ENCODE measurements around the gene PLCB2. TPM values are rescaled to one million over a fixed set of nuclear protein-coding genes. Genes with fewer than 3 reads are reported as not detected.
A peak's percentile ranks its signal among the peaks of the same experiment; 100 is the strongest.

The PLCB2 gene
- total RNA-seq, 5 donors from 2014 or later (not counting 1 experiment from before 2014, with no cell fraction given): 242 to 293 (median 245) TPM

DNA sequence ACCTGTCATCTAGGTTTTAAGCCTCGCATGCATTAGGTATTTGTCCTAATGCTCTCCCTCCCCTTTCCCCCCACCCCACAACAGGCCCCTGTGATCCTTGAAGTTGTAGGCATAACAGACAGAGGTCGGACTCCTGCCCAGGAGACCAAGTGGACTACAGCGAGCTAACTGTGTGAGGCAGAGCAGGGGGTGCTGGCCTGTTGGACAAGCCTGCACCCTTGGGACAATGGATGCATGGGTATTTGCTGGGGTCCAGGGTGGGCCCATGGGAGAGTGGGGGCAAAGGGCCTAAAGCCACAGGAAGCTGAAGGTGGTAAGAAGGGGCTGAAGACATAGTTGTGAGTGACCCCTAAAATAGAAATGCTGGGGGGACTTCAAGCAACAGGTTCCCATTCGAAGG lies 2.5 kb downstream of the PLCB2 start:
- H3K27ac ChIP-seq (ENCODE audit: low read length): no peak overlapping the region
- DNase-seq: no peak
- ChIA-PET POLR2A (no interaction called here), CTCF (interaction anchor here (0.7 to 1.6 kb wide), 5 partner anchors 15 to 143 kb away, joined by 3 to 6 read pairs (median 3); no protein-coding TSS in a partner anchor)
- no peak overlapping the region for H3K4me3 ChIP-seq (ENCODE audit: control insufficient read depth in 1 of 2, extremely low read depth in 1 of 2, low read length in 1 of 2)
- no peaks in the 10 kb centered on the region for H3K27me3 ChIP-seq (replicated peaks in 1 of 2; ENCODE audit: control insufficient read depth in 2 of 2, extremely low read depth in 1 of 2, insufficient read depth in 2 of 2, low read length in 1 of 2)
- peaks cover 43 to 54% (median 52%) of the 10 kb centered on the region in 3 donors for H3K4me1 Mint-ChIP-seq
- no peak for ATAC-seq (replicated peaks in 1 of 4)
- H3K36me3 Mint-ChIP-seq: peaks cover 34% of the 10 kb centered on the region
- peaks cover 18 to 42% of the 10 kb centered on the region in 2 donors for H3K36me3 ChIP-seq (ENCODE audit: control insufficient read depth in 2 of 2, extremely low read depth in 1 of 2, insufficient read depth in 1 of 2, low read length in 1 of 2)
- no peaks in the 10 kb centered on the region for H3K27me3 Mint-ChIP-seq
- H3K27ac Mint-ChIP-seq: peak overlapping the region in 1 of 2 donors; percentile 34
- peaks cover 7 to 52% of the 10 kb centered on the region in 2 experiments for H3K4me1 ChIP-seq (ENCODE audit: control insufficient read depth in 1 of 2, extremely low read depth in 1 of 2, insufficient read depth in 2 of 2, low read length in 2 of 2)
- H3K9me3 Mint-ChIP-seq: peaks cover 0 to 3% (median 0%) of the 10 kb centered on the region in 3 donors
- H3K4me3 Mint-ChIP-seq: peak overlapping the region in 1 of 3 donors; percentile 84
- peaks cover 2% of the 10 kb centered on the region for H3K9me3 ChIP-seq
- WGBS (ENCODE audit: insufficient coverage): 100% methylated on average over 2 of the region's 4 CpGs

DNA sequence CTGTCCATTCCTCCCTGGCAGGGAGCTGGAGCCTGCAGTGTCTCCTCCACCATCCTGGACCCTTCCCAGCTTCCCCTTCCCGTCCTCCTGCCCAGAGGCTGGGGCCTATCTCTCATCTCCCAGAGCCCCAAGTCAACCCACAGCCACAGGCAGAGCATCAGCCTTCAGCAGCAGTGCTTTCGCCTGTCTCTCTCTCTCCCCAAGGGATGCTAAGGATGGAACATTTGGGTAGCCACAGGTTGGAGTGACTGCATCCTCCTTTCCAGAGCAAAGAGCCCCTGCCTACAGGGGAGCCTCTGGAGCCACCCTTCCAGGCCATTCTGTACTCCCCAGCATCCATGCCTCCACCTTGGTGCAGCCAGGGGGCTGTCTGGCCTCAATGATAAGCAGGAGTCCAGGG lies 4.2 kb downstream of the PLCB2 start:
- H3K4me3 Mint-ChIP-seq: no peak overlapping the region
- POLR2A ChIA-PET: no interaction called here
- H3K36me3 ChIP-seq (ENCODE audit: control insufficient read depth in 2 of 2, extremely low read depth in 1 of 2, insufficient read depth in 1 of 2, low read length in 1 of 2): peaks cover 23 to 52% of the 10 kb centered on the region in 2 donors

DNA sequence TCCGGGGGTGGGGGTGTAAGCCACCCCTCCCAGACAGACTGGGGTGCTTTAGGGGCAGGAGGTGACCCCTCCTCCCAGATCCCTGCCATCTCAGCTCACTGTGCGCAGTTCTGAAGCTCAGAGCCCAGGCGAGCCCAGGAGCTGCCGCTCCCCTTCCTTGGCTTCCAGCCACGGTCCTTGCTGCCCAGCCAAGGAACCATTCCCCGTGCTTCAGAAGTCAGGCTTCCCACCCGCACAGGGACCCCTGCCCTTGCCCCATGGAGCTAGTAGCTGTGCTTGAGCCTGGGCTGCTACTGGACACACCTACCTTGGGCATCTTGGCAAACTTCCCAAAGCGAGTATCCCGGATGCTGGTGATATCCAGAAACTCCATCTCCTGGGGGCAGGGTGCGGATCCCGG lies 4.8 kb downstream of the PLCB2 start:
- no peaks in the 10 kb centered on the region for H3K27me3 Mint-ChIP-seq
- POLR2A ChIA-PET: no interaction called here
- H3K4me3 Mint-ChIP-seq: no peak overlapping the region
- H3K36me3 ChIP-seq (ENCODE audit: control insufficient read depth in 2 of 2, extremely low read depth in 1 of 2, insufficient read depth in 1 of 2, low read length in 1 of 2): peaks cover 23 to 58% of the 10 kb centered on the region in 2 donors
- H3K27ac Mint-ChIP-seq: no peak overlapping the region
- WGBS (ENCODE audit: insufficient coverage): 94% methylated on average over 5 of the region's 11 CpGs
- no peak overlapping the region for H3K27ac ChIP-seq (ENCODE audit: low read length)
- DNase-seq (no peak), ATAC-seq (replicated peaks in 1 of 4) (no peak)
- CTCF ChIA-PET: no interaction called here
- peaks cover 2 to 34% of the 10 kb centered on the region in 2 experiments for H3K4me1 ChIP-seq (ENCODE audit: control insufficient read depth in 1 of 2, extremely low read depth in 1 of 2, insufficient read depth in 2 of 2, low read length in 2 of 2)
- no peaks in the 10 kb centered on the region for H3K27me3 ChIP-seq (replicated peaks in 1 of 2; ENCODE audit: control insufficient read depth in 2 of 2, extremely low read depth in 1 of 2, insufficient read depth in 2 of 2, low read length in 1 of 2)
- H3K4me3 ChIP-seq (ENCODE audit: control insufficient read depth in 1 of 2, extremely low read depth in 1 of 2, low read length in 1 of 2): no peak overlapping the region
- peaks cover 28 to 36% (median 34%) of the 10 kb centered on the region in 3 donors for H3K4me1 Mint-ChIP-seq
- H3K36me3 Mint-ChIP-seq: peaks cover 46% of the 10 kb centered on the region
- H3K9me3 ChIP-seq: peaks cover 2% of the 10 kb centered on the region
- peaks cover 0 to 3% (median 0%) of the 10 kb centered on the region in 3 donors for H3K9me3 Mint-ChIP-seq

More for the DNA sequence above, 4.2 kb downstream of the PLCB2 start:
- Histone ChIP-seq H3K4me1 (ENCODE audit: control insufficient read depth in 1 of 2, extremely low read depth in 1 of 2, insufficient read depth in 2 of 2, low read length in 2 of 2) (peaks cover 2 to 35% of the 10 kb centered on the region in 2 experiments), H3K27ac (ENCODE audit: low read length) (no peak overlapping the region), H3K4me3 (ENCODE audit: control insufficient read depth in 1 of 2, extremely low read depth in 1 of 2, low read length in 1 of 2) (no peak overlapping the region), H3K9me3 (peaks cover 2% of the 10 kb centered on the region), H3K27me3 (replicated peaks in 1 of 2; ENCODE audit: control insufficient read depth in 2 of 2, extremely low read depth in 1 of 2, insufficient read depth in 2 of 2, low read length in 1 of 2) (no peaks in the 10 kb centered on the region)
- Mint-ChIP-seq H3K27me3 (no peaks in the 10 kb centered on the region), H3K4me1 (peaks cover 28 to 37% (median 36%) of the 10 kb centered on the region in 3 donors), H3K9me3 (peaks cover 0 to 3% (median 0%) of the 10 kb centered on the region in 3 donors), H3K27ac (no peak overlapping the region), H3K36me3 (peaks cover 46% of the 10 kb centered on the region)
- no CpG with 5 or more reads among the region's 2 CpGs for WGBS (ENCODE audit: insufficient coverage)
- ATAC-seq (replicated peaks in 1 of 4) (no peak), DNase-seq (no peak)
- CTCF ChIA-PET: no interaction called here

DNA sequence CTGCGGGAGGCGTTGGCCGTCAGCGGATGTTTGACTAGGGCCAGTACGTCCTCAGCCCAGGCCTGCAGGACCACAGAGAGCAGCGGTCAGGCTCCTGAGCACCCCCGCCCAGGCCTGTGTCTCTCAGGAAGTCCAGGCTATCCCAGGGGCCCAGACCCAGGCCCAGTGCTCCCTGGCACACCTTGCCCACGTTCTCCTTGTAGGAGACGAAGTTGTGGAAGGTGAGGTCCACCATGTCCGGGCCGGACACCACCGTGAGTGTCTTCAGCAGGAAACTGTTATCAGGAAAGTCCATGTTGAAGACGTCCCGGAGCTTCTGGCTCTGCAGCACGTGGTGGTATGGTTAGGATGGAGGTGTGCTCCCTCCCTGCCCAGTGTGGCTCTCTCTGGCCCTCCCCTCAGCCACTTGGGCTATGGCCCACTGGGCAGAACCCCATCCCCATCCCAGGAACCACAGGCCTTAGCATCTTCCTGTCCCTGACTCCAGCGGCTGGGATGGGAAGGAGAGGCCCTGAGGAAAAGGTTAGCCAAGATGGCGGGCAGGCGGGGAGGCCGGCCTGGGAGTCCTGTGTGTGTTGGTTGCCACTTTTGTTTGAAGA lies 5.3 kb downstream of the PLCB2 start:
- DNase-seq (no peak), ATAC-seq (replicated peaks in 1 of 4) (no peak)
- Mint-ChIP-seq H3K27ac (no peak overlapping the region), H3K27me3 (no peaks in the 10 kb centered on the region), H3K4me3 (no peak overlapping the region), H3K9me3 (peaks cover 0 to 3% (median 0%) of the 10 kb centered on the region in 3 donors), H3K36me3 (peaks cover 50% of the 10 kb centered on the region), H3K4me1 (peaks cover 28 to 34% (median 34%) of the 10 kb centered on the region in 3 donors)
- H3K4me1 ChIP-seq (ENCODE audit: control insufficient read depth in 1 of 2, extremely low read depth in 1 of 2, insufficient read depth in 2 of 2, low read length in 2 of 2): peaks cover 2 to 33% of the 10 kb centered on the region in 2 experiments
- WGBS (ENCODE audit: insufficient coverage): 98% methylated on average over 12 of the region's 19 CpGs
- CTCF ChIA-PET: interaction anchor here in 1 of 2 donors (0.5 kb wide), 1 partner anchor 287 kb away, joined by 4 read pairs; no protein-coding TSS in a partner anchor
- H3K27me3 ChIP-seq (replicated peaks in 1 of 2; ENCODE audit: control insufficient read depth in 2 of 2, extremely low read depth in 1 of 2, insufficient read depth in 2 of 2, low read length in 1 of 2): no peaks in the 10 kb centered on the region
- H3K4me3 ChIP-seq (ENCODE audit: control insufficient read depth in 1 of 2, extremely low read depth in 1 of 2, low read length in 1 of 2): no peak overlapping the region
- H3K27ac ChIP-seq (ENCODE audit: low read length): no peak overlapping the region
- peaks cover 23 to 64% of the 10 kb centered on the region in 2 donors for H3K36me3 ChIP-seq (ENCODE audit: control insufficient read depth in 2 of 2, extremely low read depth in 1 of 2, insufficient read depth in 1 of 2, low read length in 1 of 2)
- POLR2A ChIA-PET: no interaction called here
- H3K9me3 ChIP-seq: peaks cover 2% of the 10 kb centered on the region

- H3K4me3 ChIP-seq (ENCODE audit: control insufficient read depth in 1 of 2, extremely low read depth in 1 of 2, low read length in 1 of 2): no peak overlapping the region
- Mint-ChIP-seq H3K4me3 (no peak overlapping the region), H3K27me3 (no peaks in the 10 kb centered on the region), H3K27ac (no peak overlapping the region), H3K4me1 (peaks cover 23 to 32% (median 31%) of the 10 kb centered on the region in 3 donors), H3K9me3 (peaks cover 0 to 3% (median 0%) of the 10 kb centered on the region in 3 donors), H3K36me3 (peaks cover 57% of the 10 kb centered on the region)
- no peak overlapping the region for H3K27ac ChIP-seq (ENCODE audit: low read length)
- no peak for ATAC-seq (replicated peaks in 1 of 4)
- peaks cover 23 to 70% of the 10 kb centered on the region in 2 donors for H3K36me3 ChIP-seq (ENCODE audit: control insufficient read depth in 2 of 2, extremely low read depth in 1 of 2, insufficient read depth in 1 of 2, low read length in 1 of 2)
- DNase-seq: no peak
- POLR2A ChIA-PET: no interaction called here
- peaks cover 2 to 25% of the 10 kb centered on the region in 2 experiments for H3K4me1 ChIP-seq (ENCODE audit: control insufficient read depth in 1 of 2, extremely low read depth in 1 of 2, insufficient read depth in 2 of 2, low read length in 2 of 2)
- WGBS (ENCODE audit: insufficient coverage): 98% methylated on average over 10 of the region's 12 CpGs
- no peaks in the 10 kb centered on the region for H3K27me3 ChIP-seq (replicated peaks in 1 of 2; ENCODE audit: control insufficient read depth in 2 of 2, extremely low read depth in 1 of 2, insufficient read depth in 2 of 2, low read length in 1 of 2)
- peaks cover 2% of the 10 kb centered on the region for H3K9me3 ChIP-seq
- CTCF ChIA-PET: interaction anchor here in 1 of 2 donors (0.5 kb wide), 1 partner anchor 288 kb away, joined by 4 read pairs; no protein-coding TSS in a partner anchor
These were observed 6.1 kb downstream of the PLCB2 start for GRCh38 chr15:40301467-40302179.

DNA sequence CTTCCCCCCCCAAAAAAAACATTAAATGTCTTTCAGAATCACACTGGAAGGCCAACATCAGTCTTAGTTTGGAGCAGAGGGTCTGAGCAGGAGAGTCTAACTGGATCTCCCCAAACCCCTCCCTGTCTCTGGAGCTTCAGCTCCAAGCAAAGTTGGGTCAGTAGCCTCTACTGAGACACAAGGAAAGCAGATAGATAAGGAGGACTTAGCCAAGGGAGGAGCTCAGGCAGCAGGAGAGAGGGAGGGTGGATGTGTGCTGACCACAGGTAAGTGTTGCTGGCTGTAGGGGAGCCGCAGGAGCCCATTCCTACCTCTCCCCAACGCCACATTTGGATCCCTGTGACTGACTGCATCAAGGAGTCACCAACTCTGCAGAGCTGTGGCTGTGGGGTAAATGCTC lies 7.0 kb downstream of the PLCB2 start:
- ATAC-seq (replicated peaks in 1 of 4): no peak
- peaks cover 23 to 75% of the 10 kb centered on the region in 2 donors for H3K36me3 ChIP-seq (ENCODE audit: control insufficient read depth in 2 of 2, extremely low read depth in 1 of 2, insufficient read depth in 1 of 2, low read length in 1 of 2)
- no peak overlapping the region for H3K4me3 ChIP-seq (ENCODE audit: control insufficient read depth in 1 of 2, extremely low read depth in 1 of 2, low read length in 1 of 2)
- peaks cover 0 to 17% of the 10 kb centered on the region in 2 experiments for H3K4me1 ChIP-seq (ENCODE audit: control insufficient read depth in 1 of 2, extremely low read depth in 1 of 2, insufficient read depth in 2 of 2, low read length in 2 of 2)
- Mint-ChIP-seq H3K9me3 (peaks cover 0 to 3% (median 0%) of the 10 kb centered on the region in 3 donors), H3K4me1 (peaks cover 15 to 24% (median 24%) of the 10 kb centered on the region in 3 donors), H3K4me3 (no peak overlapping the region), H3K27ac (no peak overlapping the region), H3K27me3 (no peaks in the 10 kb centered on the region), H3K36me3 (peaks cover 59% of the 10 kb centered on the region)
- peaks cover 2% of the 10 kb centered on the region for H3K9me3 ChIP-seq
- ChIA-PET POLR2A (no interaction called here), CTCF (no interaction called here)
- no peak overlapping the region for H3K27ac ChIP-seq (ENCODE audit: low read length)
- WGBS (ENCODE audit: insufficient coverage): no CpG with 5 or more reads among the region's 2 CpGs
- H3K27me3 ChIP-seq (replicated peaks in 1 of 2; ENCODE audit: control insufficient read depth in 2 of 2, extremely low read depth in 1 of 2, insufficient read depth in 2 of 2, low read length in 1 of 2): no peaks in the 10 kb centered on the region
- no peak for DNase-seq

Measured in T-cell (primary cell).